Immature natural killer cell (primary cell): ENCODE data around the gene PCMTD2. TPM values are rescaled to one million over a fixed set of nuclear protein-coding genes. Genes with fewer than 3 reads are reported as not detected.
"Not testable (repeated sequence)": the region's sequence is repeated elsewhere in the genome, so short reads cannot be mapped to it uniquely, and the experiment has no call there.

Experiments used
- DNase-seq, 3 donors: peaks; one replicate each; pipeline ENCODE4 v3.0.0; 2022; ENCODE audit warnings: mixed read lengths in 1 of 3
- H3K27ac Mint-ChIP-seq, 6 donors: one replicate each; pipeline ENCODE4 v1.8.0; 2020; ENCODE audit warnings: mixed read lengths in 6 of 6, mild to moderate bottlenecking in 5 of 6, inconsistent platforms in 4 of 6, moderate library complexity in 3 of 6
- H3K27me3 Mint-ChIP-seq, 3 donors: one replicate each; pipeline ENCODE4 v1.8.0; 2020 to 2021; ENCODE audit warnings: low read depth in 3 of 3, mild to moderate bottlenecking in 3 of 3, mixed read lengths in 3 of 3, moderate library complexity in 3 of 3, inconsistent platforms in 1 of 3
- H3K36me3 Mint-ChIP-seq, 3 donors: one replicate each; pipeline ENCODE4 v1.8.0; 2020; ENCODE audit warnings: mixed read lengths in 3 of 3, inconsistent platforms in 2 of 3, mild to moderate bottlenecking in 2 of 3
- H3K4me1 Mint-ChIP-seq, 2 donors: one replicate each; pipeline ENCODE4 v1.8.0; 2020; ENCODE audit warnings: inconsistent platforms in 2 of 2, mild to moderate bottlenecking in 2 of 2, mixed read lengths in 2 of 2, moderate library complexity in 1 of 2
- H3K4me3 Mint-ChIP-seq, 5 donors: one replicate each; pipeline ENCODE4 v1.8.0; 2020; ENCODE audit warnings: mild to moderate bottlenecking in 5 of 5, mixed read lengths in 5 of 5, inconsistent platforms in 3 of 5, moderate library complexity in 3 of 5
- H3K9me3 Mint-ChIP-seq, 6 donors: one replicate each; pipeline ENCODE4 v1.8.0; 2020; ENCODE audit warnings: mild to moderate bottlenecking in 6 of 6, mixed read lengths in 6 of 6, inconsistent platforms in 4 of 6, moderate library complexity in 3 of 6
- polyA plus RNA-seq, 3 donors: library from polyadenylated mRNA; unstranded; fragments of 300-500 nt; fragmentation: Illumina TruSeq; gene quantifications; one replicate each; pipeline ENCODE4 v1.2.3, GENCODE V29; 2021

Gene PCMTD2
- polyA plus RNA-seq, 3 donors from 2014 or later, result 43.3 to 65.4 (median 58.2) TPM

GRCh38 chr20:64286447-64287263 is 31.1 kb downstream of the PCMTD2 start:
- H3K36me3 Mint-ChIP-seq, H3K27me3 Mint-ChIP-seq, H3K4me3 Mint-ChIP-seq, H3K4me1 Mint-ChIP-seq, H3K27ac Mint-ChIP-seq, DNase-seq, H3K9me3 Mint-ChIP-seq: not testable (repeated sequence)

- H3K9me3 Mint-ChIP-seq, H3K27me3 Mint-ChIP-seq, H3K4me3 Mint-ChIP-seq, H3K27ac Mint-ChIP-seq, H3K36me3 Mint-ChIP-seq, H3K4me1 Mint-ChIP-seq, DNase-seq: not testable (repeated sequence)
Observed at GRCh38 chr20:64287264-64287590, 31.7 kb downstream of the PCMTD2 start.

- not testable (repeated sequence) for H3K27me3 Mint-ChIP-seq, DNase-seq, H3K36me3 Mint-ChIP-seq, H3K4me1 Mint-ChIP-seq, H3K4me3 Mint-ChIP-seq, H3K9me3 Mint-ChIP-seq, H3K27ac Mint-ChIP-seq
Observed at GRCh38 chr20:64292167-64292566, 36.6 kb downstream of the PCMTD2 start.

- not testable (repeated sequence) for H3K36me3 Mint-ChIP-seq, H3K27ac Mint-ChIP-seq, DNase-seq, H3K4me1 Mint-ChIP-seq, H3K4me3 Mint-ChIP-seq, H3K27me3 Mint-ChIP-seq, H3K9me3 Mint-ChIP-seq
Observed at GRCh38 chr20:64303086-64303485, 47.5 kb downstream of the PCMTD2 start.

GRCh38 chr20:64313761-64314160 is 58.2 kb downstream of the PCMTD2 start:
- not testable (repeated sequence) for H3K9me3 Mint-ChIP-seq

GRCh38 chr20:64315381-64315780 is 59.8 kb downstream of the PCMTD2 start:
- H3K27ac Mint-ChIP-seq, H3K4me1 Mint-ChIP-seq, DNase-seq, H3K9me3 Mint-ChIP-seq, H3K27me3 Mint-ChIP-seq, H3K4me3 Mint-ChIP-seq, H3K36me3 Mint-ChIP-seq: not testable (repeated sequence)

More at GRCh38 chr20:64313761-64314160, 58.2 kb downstream of the PCMTD2 start:
- not testable (repeated sequence) for H3K27ac Mint-ChIP-seq, H3K4me3 Mint-ChIP-seq, H3K36me3 Mint-ChIP-seq, H3K27me3 Mint-ChIP-seq, DNase-seq, H3K4me1 Mint-ChIP-seq

- H3K36me3 Mint-ChIP-seq, H3K27ac Mint-ChIP-seq, H3K4me1 Mint-ChIP-seq, H3K27me3 Mint-ChIP-seq, H3K9me3 Mint-ChIP-seq, DNase-seq: not testable (repeated sequence)
- H3K4me3 Mint-ChIP-seq, result peak overlapping the region in 3 of 5 donors; percentile 24 to 46 (median 39)
Observed at GRCh38 chr20:64315884-64316283, 60.3 kb downstream of the PCMTD2 start.

GRCh38 chr20:64316415-64317083 is 61.0 kb downstream of the PCMTD2 start:
- H3K27ac Mint-ChIP-seq, H3K4me3 Mint-ChIP-seq, H3K27me3 Mint-ChIP-seq, DNase-seq, H3K9me3 Mint-ChIP-seq, H3K4me1 Mint-ChIP-seq, H3K36me3 Mint-ChIP-seq: not testable (repeated sequence)

GRCh38 chr20:64317331-64317730 is 61.8 kb downstream of the PCMTD2 start:
- H3K36me3 Mint-ChIP-seq, H3K4me1 Mint-ChIP-seq, H3K4me3 Mint-ChIP-seq, H3K9me3 Mint-ChIP-seq, H3K27ac Mint-ChIP-seq, DNase-seq, H3K27me3 Mint-ChIP-seq: not testable (repeated sequence)

- H3K27me3 Mint-ChIP-seq, H3K27ac Mint-ChIP-seq, DNase-seq, H3K4me3 Mint-ChIP-seq, H3K4me1 Mint-ChIP-seq, H3K36me3 Mint-ChIP-seq, H3K9me3 Mint-ChIP-seq: not testable (repeated sequence)
Observed at GRCh38 chr20:64318056-64318455, 62.5 kb downstream of the PCMTD2 start.

GRCh38 chr20:64322031-64322789 is 66.7 kb downstream of the PCMTD2 start:
- H3K9me3 Mint-ChIP-seq, H3K4me1 Mint-ChIP-seq, H3K27ac Mint-ChIP-seq, DNase-seq, H3K4me3 Mint-ChIP-seq, H3K36me3 Mint-ChIP-seq: not testable (repeated sequence)
- H3K27me3 Mint-ChIP-seq, result peaks cover 5 to 16% (median 12%) of the 10 kb centered on the region in 3 donors

Other genes starting within 250 kb of the PCMTD2 start
- gene C20orf204, start 219.6 kb upstream of the PCMTD2 start, polyA plus RNA-seq, result not detected
- gene SOX18, start 206.1 kb upstream of the PCMTD2 start, polyA plus RNA-seq, result not detected
- 10 to 100 TPM; 18.9 to 26.6 (median 24.1) TPM for gene TCEA2, start 192.6 kb upstream of the PCMTD2 start, polyA plus RNA-seq
- 100 to 1,000 TPM; 124 to 171 (median 132) TPM for gene RGS19, start 176.2 kb upstream of the PCMTD2 start, polyA plus RNA-seq
- gene OPRL1, start 175.7 kb upstream of the PCMTD2 start, polyA plus RNA-seq, result 1 to 10 TPM in 1 of 3 donors, under 1 TPM in 2; 0.48 to 1.3 (median 0.73) TPM
- not detected for gene LKAAEAR1, start 171.3 kb upstream of the PCMTD2 start, polyA plus RNA-seq
- not detected for gene NPBWR2, start 148.2 kb upstream of the PCMTD2 start, polyA plus RNA-seq
- not detected for gene MYT1, start 91.3 kb upstream of the PCMTD2 start, polyA plus RNA-seq